HepG2 (cell line): Measurements from ENCODE around the gene PIEZO1. TPM values are rescaled to one million over a fixed set of nuclear protein-coding genes. Genes with fewer than 3 reads are reported as not detected.

ENCODE experiments used
- ATAC-seq: fragments of 200-7000 bp; cut with Tn5 transposase; 3 replicates; pipeline ENCODE4 v1.9.1; 2020; ENCODE audit warnings: mild to moderate bottlenecking, moderate library complexity
- BruUV-seq: library from RNA; stranded (reverse); fragments of 400-500 nt; replicated peaks from 2 replicates; lab custom pipeline; 2021; lab: Mats Ljungman, UMichigan
- CTCF ChIA-PET: fragments of 300-600 bp; formaldehyde crosslinking; extraction: SDS; loops from one replicate; lab custom pipeline; 2021; ENCODE audit warnings: low total read pairs, inconsistent platforms, low intra/inter-chr PET ratio; lab: Yijun Ruan, JAX
- POLR2A ChIA-PET: fragments of 350-600 bp; sonication (Branson Sonifier 250); formaldehyde crosslinking; loops from one replicate; lab custom pipeline; 2020; ENCODE audit warnings: antibody characterized with exemption, inconsistent platforms; lab: Yijun Ruan, JAX
- DNase-seq: peaks from one replicate; pipeline ENCODE4 v3.0.0-alpha.2; 2015; ENCODE audit warnings: low spot score
- FAIRE-seq: peaks from 3 replicates; lab custom pipeline; 2011; peaks lifted over from hg19 to GRCh38; lab: Jason Lieb, UNC
- H2AFZ ChIP-seq: one replicate; pipeline ENCODE4 v1.6.1; 2011; ENCODE audit warnings: low read length, inconsistent platforms
- H3K27ac ChIP-seq: fragments of 300-600 bp; 3 replicates; pipeline ENCODE4 v1.8.0; 2011; ENCODE audit warnings: mixed run types, mild to moderate bottlenecking, mixed read lengths, low read length, inconsistent platforms; ENCODE audit not compliant: insufficient read depth; ENCODE audit errors: extremely low read length
- H3K27me3 ChIP-seq, 2 experiments: fragments of 200-600 bp in 1 of 2; 2 replicates in 1 of 2; 3 replicates in 1 of 2; pipeline versions ENCODE4 v1.6.0 to v1.8.0; 2011; ENCODE audit warnings: low read length in 2 of 2, mild to moderate bottlenecking in 2 of 2, moderate library complexity in 2 of 2, inconsistent platforms in 1 of 2; ENCODE audit not compliant: insufficient read depth in 2 of 2, control insufficient read depth in 1 of 2
- H3K36me3 ChIP-seq, 2 experiments: fragments of 200-600 bp in 1 of 2; replicated peaks in 1 of 2; 2 replicates in 1 of 2; 3 replicates in 1 of 2; pipeline versions ENCODE4 v1.5.1 to v1.8.0; 2011; ENCODE audit warnings: low read length in 2 of 2, inconsistent platforms in 1 of 2; ENCODE audit not compliant: insufficient read depth in 2 of 2, control insufficient read depth in 1 of 2
- H3K4me1 ChIP-seq: 2 replicates; pipeline ENCODE4 v1.5.1; 2012; ENCODE audit warnings: low read length, inconsistent platforms; ENCODE audit not compliant: insufficient read depth
- H3K4me2 ChIP-seq: 2 replicates; pipeline ENCODE4 v1.6.0; 2011; ENCODE audit warnings: low read depth, low read length, inconsistent platforms
- H3K4me3 ChIP-seq, 3 experiments: fragments of 200-600 bp in 1 of 3; sonication (generic), shearing (Covaris generic) in 1 of 3; replicated peaks in 1 of 3; 2 replicates each; pipeline ENCODE4 v1.5.1; 2011 to 2016; ENCODE audit warnings: low read length in 3 of 3, inconsistent platforms in 2 of 3, low read depth in 2 of 3, mild to moderate bottlenecking in 2 of 3, control low read depth in 1 of 3, mixed read lengths in 1 of 3; ENCODE audit not compliant: insufficient read depth in 1 of 3
- H3K79me2 ChIP-seq: one replicate; pipeline ENCODE4 v1.6.1; 2011; ENCODE audit warnings: low read length, inconsistent platforms; ENCODE audit not compliant: insufficient read depth
- H3K9ac ChIP-seq: 2 replicates; pipeline ENCODE4 v1.6.0; 2011; ENCODE audit warnings: mild to moderate bottlenecking, low read depth, low read length, inconsistent platforms; ENCODE audit not compliant: insufficient read depth
- H3K9me3 ChIP-seq: 2 replicates; pipeline ENCODE4 v1.5.1; 2012; ENCODE audit warnings: mild to moderate bottlenecking, low read length
- H4K20me1 ChIP-seq: 2 replicates; pipeline ENCODE4 v1.6.0; 2011; ENCODE audit warnings: inconsistent platforms, mild to moderate bottlenecking, low read length, moderate library complexity; ENCODE audit not compliant: insufficient read depth
- AGO2 ChIP-seq: fragments of 200-400 bp; formaldehyde crosslinking; optimal IDR thresholded peaks from 2 replicates; pipeline ENCODE3; 2017; ENCODE audit warnings: mild to moderate bottlenecking, low read depth, low read length, moderate library complexity
- EED ChIP-seq: sonication (generic); formaldehyde crosslinking; IDR thresholded peaks from 2 replicates; pipeline ENCODE4 v1.5.0; 2020; ENCODE audit warnings: mild to moderate bottlenecking, missing genetic modification reagents
- FOXO1 ChIP-seq: sonication (generic); formaldehyde crosslinking; IDR thresholded peaks from 2 replicates; pipeline ENCODE4 v1.4.0; 2020; ENCODE audit warnings: missing genetic modification reagents
- HNF4A ChIP-seq: sonication (generic); formaldehyde crosslinking; IDR thresholded peaks from 2 replicates; pipeline ENCODE4 v1.4.0; 2020; ENCODE audit warnings: missing genetic modification reagents
- HNRNPLL ChIP-seq: fragments of 200-400 bp; formaldehyde crosslinking; IDR thresholded peaks from 2 replicates; pipeline ENCODE4 v1.6.1; 2017; ENCODE audit warnings: mild to moderate bottlenecking, low read depth, low read length; ENCODE audit not compliant: poor library complexity, severe bottlenecking
- POLR2A ChIP-seq, 2 experiments: IDR thresholded peaks; 2 replicates each; pipeline ENCODE4 v1.6.1; 2011; ENCODE audit warnings: low read depth in 2 of 2, low read length in 2 of 2, mild to moderate bottlenecking in 1 of 2, moderate library complexity in 1 of 2; ENCODE audit not compliant: insufficient read depth in 1 of 2
- POLR2G ChIP-seq: fragments of 200-400 bp; formaldehyde crosslinking; IDR thresholded peaks from 2 replicates; pipeline ENCODE4 v1.6.1; 2018; ENCODE audit warnings: mild to moderate bottlenecking, low read depth, low read length, moderate library complexity
- RARG ChIP-seq: sonication (generic); formaldehyde crosslinking; IDR thresholded peaks from 2 replicates; pipeline ENCODE4 v1.4.0; 2020; ENCODE audit warnings: low read depth, mild to moderate bottlenecking, missing genetic modification reagents
- RBM22 ChIP-seq: fragments of 200-400 bp; formaldehyde crosslinking; optimal IDR thresholded peaks from 2 replicates; pipeline ENCODE3; 2017; ENCODE audit warnings: mild to moderate bottlenecking, low read length, moderate library complexity
- SP1 ChIP-seq, 2 experiments: fragments of 450-650 bp in 1 of 2; sonication (generic) in 1 of 2; formaldehyde crosslinking in 1 of 2; IDR thresholded peaks; 2 replicates each; pipeline versions ENCODE4 v1.4.0 to v1.6.1; 2016 to 2020; ENCODE audit warnings: missing genetic modification reagents in 1 of 2
- ZC3H4 ChIP-seq: sonication (generic); formaldehyde crosslinking; IDR thresholded peaks from 2 replicates; pipeline ENCODE4 v1.4.0; 2020; ENCODE audit warnings: missing genetic modification reagents, borderline replicate concordance
- ZFP90 ChIP-seq: sonication (generic); formaldehyde crosslinking; IDR thresholded peaks from 2 replicates; pipeline ENCODE4 v1.8.0; 2022; ENCODE audit warnings: missing genetic modification reagents, mild to moderate bottlenecking, inconsistent platforms, borderline replicate concordance
- ZNF234 ChIP-seq: sonication (generic); formaldehyde crosslinking; conservative IDR thresholded peaks from 2 replicates; pipeline ENCODE4 v1.5.1; 2020; ENCODE audit warnings: mild to moderate bottlenecking, missing genetic modification reagents
- WGBS: methylation state at CpG from one replicate; pipeline ENCODE4 v1.1.6; 2017; ENCODE audit warnings: low lambda C conversion rate; 5-methylcytosine and 5-hydroxymethylcytosine counted together
- in situ Hi-C: cut with HindIII; loops from 2 replicates; pipeline ENCODE4 v1.10.0; 2017; ENCODE audit warnings: low pct_unique_long_range_greater_than_20kb; ENCODE audit not compliant: extremely low pct_ligation_motif_present
- intact Hi-C: fragments of 100-400 bp; cut with micrococcal nuclease; formaldehyde crosslinking; loops from one replicate; pipeline ENCODE4 v1.10.0; 2022; ENCODE audit not compliant: unreplicated experiment
- polyA plus RNA-seq, 8 experiments: library from polyadenylated mRNA; depleted of rRNA in 3 of 8; stranded (reverse) in 7 of 8; unstranded in 1 of 8; fragments of >200 nt; fragmentation: Illumina TruSeq in 4 of 8; extraction: Trizol in 4 of 8; gene quantifications; 2 replicates each; pipeline versions ENCODE4 v1.2.1 to v1.2.3, GENCODE V29; 2011 to 2016; ENCODE audit warnings: low read depth in 4 of 8, missing spikeins in 1 of 8, mixed read lengths in 1 of 8; ENCODE audit not compliant: insufficient read depth in 1 of 8
- total RNA-seq, 5 experiments: library from RNA; depleted of rRNA; stranded (reverse); fragments of >200 nt; fragmentation: Illumina TruSeq; extraction: Trizol; gene quantifications; 2 replicates each; pipeline ENCODE4 v1.2.3, GENCODE V29; 2016; ENCODE audit warnings: low read depth in 1 of 5
- TF ChIP-seq, protein P1 (sequence below): sonication (generic); IDR thresholded peaks from 2 replicates; pipeline ENCODE4 v1.6.1; 2016; ENCODE audit warnings: low read depth, borderline replicate concordance

Gene PIEZO1
- total and polyA plus RNA-seq, 2 of the 13 experiments (the other 11 are each of a cell fraction or from before 2014, with no cell fraction given) = 67.9 to 85.0 TPM

DNA sequence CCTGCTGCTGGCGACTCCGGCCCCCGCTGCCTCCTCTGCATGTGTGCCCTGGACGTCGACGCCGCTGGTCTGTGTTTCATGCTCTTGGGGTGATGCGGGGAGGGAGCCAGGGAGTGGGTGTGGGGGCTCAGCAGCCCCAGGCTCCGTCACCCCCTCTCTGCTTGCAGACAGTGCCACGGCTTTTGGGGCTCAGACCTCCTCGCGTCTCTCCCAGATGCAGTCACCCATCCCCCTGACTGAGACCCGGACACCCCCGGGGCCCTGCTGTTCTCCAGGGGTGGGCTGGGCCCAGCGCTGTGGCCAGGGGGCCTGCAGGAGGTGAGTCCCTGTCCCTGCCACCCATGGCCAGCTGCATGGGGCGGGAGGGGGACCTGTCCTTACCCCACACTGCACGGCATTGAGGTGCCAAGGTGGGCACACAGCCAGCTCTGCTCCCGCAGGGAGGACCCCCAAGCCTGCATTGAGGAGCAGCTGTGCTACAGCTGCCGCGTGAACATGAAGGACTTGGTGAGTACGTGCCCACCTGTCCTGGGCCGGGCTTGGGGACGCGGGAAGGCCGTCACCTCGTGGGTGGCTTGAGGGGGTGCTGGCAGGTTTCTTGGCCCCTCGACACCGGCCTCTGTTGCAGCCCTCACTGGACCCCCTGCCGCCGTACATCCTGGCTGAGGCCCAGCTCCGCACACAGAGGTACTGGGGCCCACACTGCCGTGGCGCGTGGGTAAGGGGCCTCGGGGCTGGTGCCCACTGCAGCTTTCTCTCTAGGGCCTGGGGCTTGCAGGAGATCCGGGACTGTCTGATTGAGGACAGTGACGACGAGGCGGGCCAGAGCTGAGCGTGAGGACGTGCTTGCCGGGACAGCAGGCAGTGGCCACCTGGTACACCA, 70.4 kb downstream of the PIEZO1 start:
- 94% methylated on average over 38 of the region's 42 CpGs for WGBS

DNA sequence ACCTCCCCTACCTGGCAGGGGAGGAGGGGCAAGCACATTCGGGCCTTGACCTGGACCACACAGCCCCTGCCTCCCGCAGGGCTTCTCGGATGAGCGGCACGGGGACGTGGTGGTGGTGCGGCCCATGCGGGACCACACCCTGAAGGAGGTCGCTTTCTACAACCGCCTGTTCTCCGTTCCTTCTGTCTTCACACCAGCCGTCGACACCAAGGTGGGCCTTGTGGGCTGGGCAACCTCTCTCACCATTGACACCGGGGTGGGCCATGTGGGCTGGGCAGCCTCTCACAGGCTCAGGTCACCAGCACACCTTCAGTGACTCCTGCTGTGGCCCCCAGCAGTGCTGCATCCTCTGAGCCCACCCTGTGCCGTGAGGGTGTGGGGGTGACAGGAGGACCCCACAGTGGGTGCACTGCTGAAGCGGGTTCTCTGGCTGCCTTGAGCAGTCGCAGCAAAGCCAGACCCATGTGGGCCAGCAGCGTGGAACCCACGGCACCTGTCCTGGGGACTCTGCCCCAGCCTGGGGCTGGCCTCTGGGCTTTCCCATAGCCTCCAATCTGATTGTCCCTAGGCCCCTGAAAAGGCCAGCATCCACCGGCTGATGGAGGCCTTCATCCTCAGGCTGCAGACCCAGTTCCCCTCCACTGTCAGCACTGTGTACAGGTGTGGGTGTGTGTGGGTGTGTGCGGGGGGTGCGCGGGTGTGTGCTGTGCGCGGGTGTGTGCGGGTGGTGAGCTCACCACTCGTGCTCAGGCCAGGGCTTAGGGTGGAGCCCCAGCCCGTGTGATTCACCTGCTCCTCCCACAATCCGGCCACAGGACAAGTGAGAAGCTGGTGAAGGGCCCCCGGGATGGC, 71.2 kb downstream of the PIEZO1 start:
- Histone ChIP-seq H4K20me1 (no peaks in the 10 kb centered on the region), H3K9ac (no peak overlapping the region), H3K79me2 (peaks cover 4% of the 10 kb centered on the region), H3K4me1 (peaks cover 24% of the 10 kb centered on the region), H3K4me3 (no peak overlapping the region), H3K27ac (no peak overlapping the region), H3K4me2 (no peak overlapping the region), H3K36me3 (peaks cover 29 to 50% of the 10 kb centered on the region in 2 experiments; a peak in 4 of 5 replicates), H2AFZ (no peak overlapping the region), H3K27me3 (no peaks in the 10 kb centered on the region), H3K9me3 (no peaks in the 10 kb centered on the region)
- ChIA-PET CTCF (no interaction called here), POLR2A (interaction anchor here (1.0 kb wide), 1 partner anchor 27 kb away, joined by 3 read pairs; no protein-coding TSS in a partner anchor)
- in situ Hi-C loops (no loop called here), intact Hi-C loops (no loop called here)
- ATAC-seq = peak; percentile 9
- BruUV-seq = no TSS peak
- no peak for DNase-seq
- no peak for FAIRE-seq
- WGBS = 95% methylated on average over 22 of the region's 30 CpGs
- TF ChIP-seq RBM22 (peak; percentile 39), EED (CRISPR knock-in tag) (no peak), ZC3H4 (no peak), POLR2G (peak; percentile 27; the same call in 1 of the 2 replicates), ZNF234 (no peak), HNF4A (CRISPR knock-in tag) (no peak), POLR2A (IDR thresholded peaks at IDR 0.05; ENCODE audit: insufficient read depth in 1 of 2, low read depth in 2 of 2, low read length in 2 of 2) (no peak; a peak in 1 of 4 replicates), HNRNPLL (peak; percentile 46), RARG (CRISPR knock-in tag) (no peak), FOXO1 (no peak), AGO2 (peak; percentile 90), ZFP90 (CRISPR knock-in tag) (no peak)
- TF ChIP-seq, protein P1, sequence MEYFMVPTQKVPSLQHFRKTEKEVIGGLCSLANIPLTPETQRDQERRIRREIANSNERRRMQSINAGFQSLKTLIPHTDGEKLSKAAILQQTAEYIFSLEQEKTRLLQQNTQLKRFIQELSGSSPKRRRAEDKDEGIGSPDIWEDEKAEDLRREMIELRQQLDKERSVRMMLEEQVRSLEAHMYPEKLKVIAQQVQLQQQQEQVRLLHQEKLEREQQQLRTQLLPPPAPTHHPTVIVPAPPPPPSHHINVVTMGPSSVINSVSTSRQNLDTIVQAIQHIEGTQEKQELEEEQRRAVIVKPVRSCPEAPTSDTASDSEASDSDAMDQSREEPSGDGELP = no peak

More for the DNA sequence above, 70.4 kb downstream of the PIEZO1 start:
- Histone ChIP-seq H3K27ac (no peak overlapping the region), H3K27me3 (no peaks in the 10 kb centered on the region), H3K4me3 (no peak overlapping the region), H3K4me1 (peaks cover 19% of the 10 kb centered on the region), H3K36me3 (peaks cover 38 to 58% of the 10 kb centered on the region in 2 experiments; a peak in 4 of 5 replicates), H3K4me2 (no peak overlapping the region), H2AFZ (no peak overlapping the region), H3K9ac (no peak overlapping the region), H3K9me3 (no peaks in the 10 kb centered on the region), H3K79me2 (peaks cover 4% of the 10 kb centered on the region), H4K20me1 (no peaks in the 10 kb centered on the region)
- intact Hi-C loops = no loop called here
- no TSS peak for BruUV-seq
- FAIRE-seq (no peak), ATAC-seq (no peak), DNase-seq (no peak)
- ChIA-PET POLR2A (interaction anchor here (0.6 to 1.0 kb wide), 2 partner anchors 9 to 28 kb away, joined by 3 to 4 read pairs; no protein-coding TSS in a partner anchor), CTCF (no interaction called here)
- in situ Hi-C loops = no loop called here
- TF ChIP-seq SP1 (IDR thresholded peaks at IDR 0.05) = no peak
- no peak for TF ChIP-seq SP1 (CRISPR knock-in tag; IDR thresholded peaks at IDR 0.05)
- peak; percentile 16 for TF ChIP-seq AGO2
- TF ChIP-seq RBM22 = peak; percentile 75
